Measurements from ENCODE around the gene PVRIG. TPM values are rescaled to one million over a fixed set of nuclear protein-coding genes. Genes with fewer than 3 reads are reported as not detected.

PVRIG gene
- total and polyA plus RNA-seq, 9 of the 15 experiments (the other 6 are each of a cell fraction or from before 2014, with no cell fraction given), result 0.16 to 0.64 TPM; not detected in 7

DNA sequence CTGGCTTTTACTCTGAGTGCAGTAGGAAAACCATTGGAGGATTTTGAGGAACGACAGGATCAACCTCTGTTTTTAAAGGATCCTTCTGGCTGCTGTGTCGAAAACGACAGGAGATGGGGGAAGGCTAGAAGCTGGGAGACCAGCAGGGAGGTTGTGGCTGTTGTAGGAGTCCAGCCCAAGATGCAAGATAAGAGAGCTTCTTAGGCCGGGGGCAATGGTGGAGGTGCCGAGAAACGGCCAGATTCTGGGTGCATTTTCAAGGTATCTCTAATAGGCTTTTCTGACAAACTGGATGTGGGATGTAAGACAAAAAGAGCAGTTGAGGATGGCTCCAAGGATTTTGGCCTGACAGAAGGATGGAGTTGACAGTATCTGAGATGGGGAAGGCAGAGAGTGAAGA, 10.3 kb upstream of the PVRIG start:
- Histone ChIP-seq H3K79me2 (ENCODE audit: control insufficient read depth, insufficient read depth, low read length) (no peaks in the 10 kb centered on the region), H3K9me1 (ENCODE audit: control insufficient read depth, insufficient read depth, low read length) (peaks cover 4% of the 10 kb centered on the region), H3K4me2 (ENCODE audit: insufficient read depth, low read length) (peak overlapping the region; percentile 79), H3K9me3 (replicated peaks; ENCODE audit: control insufficient read depth, insufficient read depth, low read depth, low read length) (no peaks in the 10 kb centered on the region), H3K36me3 (ENCODE audit: control insufficient read depth, insufficient read depth, low read length) (no peaks in the 10 kb centered on the region), H4K20me1 (replicated peaks; ENCODE audit: control insufficient read depth, insufficient read depth, low read length) (no peaks in the 10 kb centered on the region), H2AFZ (ENCODE audit: low read depth, low read length) (peak overlapping the region; percentile 90), H3K27ac (ENCODE audit: extremely low read depth, low read depth, low read length) (peak overlapping the region; percentile 7; the same call in 1 of the 3 replicates), H3K9ac (ENCODE audit: insufficient read depth in 1 of 2, low read depth in 2 of 2, low read length in 2 of 2) (peak overlapping the region; percentile 5 to 41; a peak in 3 of 4 replicates), H3K4me3 (peak overlapping the region; percentile 2; the same call in 1 of the 2 replicates), H3K27me3 (ENCODE audit: control insufficient read depth in 2 of 2, insufficient read depth in 2 of 2, low read length in 2 of 2) (no peaks in the 10 kb centered on the region), H3K4me1 (replicated peaks in 1 of 2; ENCODE audit: control insufficient read depth in 2 of 2, insufficient read depth in 2 of 2, low read length in 2 of 2) (peaks cover 8 to 15% of the 10 kb centered on the region in 2 experiments; a peak in 4 of 5 replicates)
- peak; percentile 70 for ATAC-seq
- 1% methylated on average over 6 of the region's 6 CpGs for WGBS (ENCODE audit: insufficient coverage, low coverage, missing lambda C conversion rate)
- in situ Hi-C loops (cut with MboI), result no loop called here
- FAIRE-seq, result no peak
- intact Hi-C loops (cut with micrococcal nuclease), result no loop called here
- ChIA-PET CTCF (ENCODE audit: low intra/inter-chr PET ratio) (interaction anchor here (0.8 kb wide), 1 partner anchor 77 kb away, joined by 3 read pairs; no protein-coding TSS in a partner anchor), POLR2A (interaction anchor here (0.5 to 2.1 kb wide), 4 partner anchors 10 to 83 kb away, joined by 3 to 14 read pairs (median 3); partner anchors contain the start of gene MBLAC1)
- no TSS peak for BruUV-seq (replicated peaks)
- peak in 2 of 4 experiments; percentile 38 to 43 for DNase-seq (ENCODE audit: extremely low read depth in 1 of 4, low spot score in 3 of 4)
- TF ChIP-seq, protein P1, sequence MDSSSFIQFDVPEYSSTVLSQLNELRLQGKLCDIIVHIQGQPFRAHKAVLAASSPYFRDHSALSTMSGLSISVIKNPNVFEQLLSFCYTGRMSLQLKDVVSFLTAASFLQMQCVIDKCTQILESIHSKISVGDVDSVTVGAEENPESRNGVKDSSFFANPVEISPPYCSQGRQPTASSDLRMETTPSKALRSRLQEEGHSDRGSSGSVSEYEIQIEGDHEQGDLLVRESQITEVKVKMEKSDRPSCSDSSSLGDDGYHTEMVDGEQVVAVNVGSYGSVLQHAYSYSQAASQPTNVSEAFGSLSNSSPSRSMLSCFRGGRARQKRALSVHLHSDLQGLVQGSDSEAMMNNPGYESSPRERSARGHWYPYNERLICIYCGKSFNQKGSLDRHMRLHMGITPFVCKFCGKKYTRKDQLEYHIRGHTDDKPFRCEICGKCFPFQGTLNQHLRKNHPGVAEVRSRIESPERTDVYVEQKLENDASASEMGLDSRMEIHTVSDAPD (CRISPR knock-in tag; IDR thresholded peaks at IDR 0.05), result no peak
- TF ChIP-seq, protein P2, sequence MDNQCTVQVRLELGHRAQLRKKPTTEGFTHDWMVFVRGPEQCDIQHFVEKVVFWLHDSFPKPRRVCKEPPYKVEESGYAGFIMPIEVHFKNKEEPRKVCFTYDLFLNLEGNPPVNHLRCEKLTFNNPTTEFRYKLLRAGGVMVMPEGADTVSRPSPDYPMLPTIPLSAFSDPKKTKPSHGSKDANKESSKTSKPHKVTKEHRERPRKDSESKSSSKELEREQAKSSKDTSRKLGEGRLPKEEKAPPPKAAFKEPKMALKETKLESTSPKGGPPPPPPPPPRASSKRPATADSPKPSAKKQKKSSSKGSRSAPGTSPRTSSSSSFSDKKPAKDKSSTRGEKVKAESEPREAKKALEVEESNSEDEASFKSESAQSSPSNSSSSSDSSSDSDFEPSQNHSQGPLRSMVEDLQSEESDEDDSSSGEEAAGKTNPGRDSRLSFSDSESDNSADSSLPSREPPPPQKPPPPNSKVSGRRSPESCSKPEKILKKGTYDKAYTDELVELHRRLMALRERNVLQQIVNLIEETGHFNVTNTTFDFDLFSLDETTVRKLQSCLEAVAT (IDR thresholded peaks at IDR 0.05), result no peak
- TF ChIP-seq ZNF696 (CRISPR knock-in tag; conservative IDR thresholded peaks at IDR 0.05), result no peak
- TF ChIP-seq CTBP1 (IDR thresholded peaks at IDR 0.05; ENCODE audit: borderline replicate concordance), result peak; percentile 23; the same call in 1 of the 2 replicates
- TF ChIP-seq CBFA2T2 (conservative IDR thresholded peaks at IDR 0.05), result no peak
- TF ChIP-seq, protein P3, sequence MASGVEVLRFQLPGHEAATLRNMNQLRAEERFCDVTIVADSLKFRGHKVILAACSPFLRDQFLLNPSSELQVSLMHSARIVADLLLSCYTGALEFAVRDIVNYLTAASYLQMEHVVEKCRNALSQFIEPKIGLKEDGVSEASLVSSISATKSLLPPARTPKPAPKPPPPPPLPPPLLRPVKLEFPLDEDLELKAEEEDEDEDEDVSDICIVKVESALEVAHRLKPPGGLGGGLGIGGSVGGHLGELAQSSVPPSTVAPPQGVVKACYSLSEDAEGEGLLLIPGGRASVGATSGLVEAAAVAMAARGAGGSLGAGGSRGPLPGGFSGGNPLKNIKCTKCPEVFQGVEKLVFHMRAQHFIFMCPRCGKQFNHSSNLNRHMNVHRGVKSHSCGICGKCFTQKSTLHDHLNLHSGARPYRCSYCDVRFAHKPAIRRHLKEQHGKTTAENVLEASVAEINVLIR (CRISPR knock-in tag; IDR thresholded peaks at IDR 0.05), result no peak
- no peak for TF ChIP-seq NR2C2 (CRISPR knock-in tag; IDR thresholded peaks at IDR 0.05)
- 0 out of 2 replicates have a peak, but pooled peaks have one; percentile 3 for TF ChIP-seq NR2C2 (tag; IDR thresholded peaks at IDR 0.05)
- peak; percentile 35; the same call in 1 of the 2 replicates for TF ChIP-seq DPF2 (IDR thresholded peaks at IDR 0.05)
- TF ChIP-seq ZNF253 (CRISPR knock-in tag; conservative IDR thresholded peaks at IDR 0.05), result no peak
- TF ChIP-seq TEAD1 (CRISPR knock-in tag; IDR thresholded peaks at IDR 0.05), result peak in 1 of 2 experiments; percentile 47; a peak in 1 of 4 replicates
- TF ChIP-seq NFIX (CRISPR knock-in tag; IDR thresholded peaks at IDR 0.05; ENCODE audit: low read depth), result no peak
- peak in 1 of 2 experiments; percentile 42; a peak in 1 of 4 replicates for TF ChIP-seq RCOR1 (IDR thresholded peaks at IDR 0.05; ENCODE audit: borderline replicate concordance in 1 of 2, low read depth in 2 of 2, low read length in 2 of 2)
- TF ChIP-seq ARID1B (IDR thresholded peaks at IDR 0.05), result 0 out of 2 replicates have a peak, but pooled peaks have one; percentile 16
- peak; percentile 48; the same call in 1 of the 2 replicates for TF ChIP-seq SPI1 (IDR thresholded peaks at IDR 0.05; ENCODE audit: borderline replicate concordance, low read depth, low read length)
- 0 out of 4 replicates have a peak, but pooled peaks of 1 of the 2 experiments have one; percentile 8 for TF ChIP-seq KDM1A (IDR thresholded peaks at IDR 0.05)
- TF ChIP-seq PRMT5 (CRISPR knock-in tag; IDR thresholded peaks at IDR 0.05), result no peak
- no peak for TF ChIP-seq CBFA2T3 (IDR thresholded peaks at IDR 0.05)
- TF ChIP-seq CCAR2 (IDR thresholded peaks at IDR 0.05; ENCODE audit: low read depth, low read length), result no peak
- TF ChIP-seq, protein P4, sequence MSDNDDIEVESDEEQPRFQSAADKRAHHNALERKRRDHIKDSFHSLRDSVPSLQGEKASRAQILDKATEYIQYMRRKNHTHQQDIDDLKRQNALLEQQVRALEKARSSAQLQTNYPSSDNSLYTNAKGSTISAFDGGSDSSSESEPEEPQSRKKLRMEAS (CRISPR knock-in tag; IDR thresholded peaks at IDR 0.05), result 0 out of 2 replicates have a peak, but pooled peaks have one; percentile 7
- no peak for TF ChIP-seq NBN (IDR thresholded peaks at IDR 0.05; ENCODE audit: low read depth)

All from K562 (cell line).